Measurements from ENCODE around the gene EXOC3L4. TPM values are rescaled to one million over a fixed set of nuclear protein-coding genes. Genes with fewer than 3 reads are reported as not detected.
"Not testable (repeated sequence)": the region's sequence is repeated elsewhere in the genome, so short reads cannot be mapped to it uniquely, and the experiment has no call there.

The EXOC3L4 gene
- total RNA-seq, 3 donors from 2014 or later: not detected

GRCh38 chr14:103141117-103141796 lies 46.7 kb downstream of the EXOC3L4 start:
- ATAC-seq (peak in 1 of 2 donors; percentile 25), DNase-seq (no peak)
- H3K4me1 Mint-ChIP-seq (ENCODE audit: low read depth): peaks cover 2% of the 10 kb centered on the region
- H3K4me3 Mint-ChIP-seq: no peak overlapping the region
- peaks cover 44% of the 10 kb centered on the region for H3K27me3 Mint-ChIP-seq (ENCODE audit: low read depth)
- no peaks in the 10 kb centered on the region for H3K36me3 Mint-ChIP-seq (ENCODE audit: insufficient read depth)
- H3K9me3 Mint-ChIP-seq: no peaks in the 10 kb centered on the region

- no peaks in the 10 kb centered on the region for H3K36me3 Mint-ChIP-seq (ENCODE audit: insufficient read depth)
- no peak overlapping the region for H3K4me3 Mint-ChIP-seq
- H3K27me3 Mint-ChIP-seq (ENCODE audit: low read depth): peaks cover 49% of the 10 kb centered on the region
- ATAC-seq (no peak), DNase-seq (no peak)
- H3K4me1 Mint-ChIP-seq (ENCODE audit: low read depth): peaks cover 2% of the 10 kb centered on the region
- H3K9me3 Mint-ChIP-seq: no peaks in the 10 kb centered on the region
Measured at GRCh38 chr14:103142026-103142425, 47.5 kb downstream of the EXOC3L4 start.

- Mint-ChIP-seq H3K4me1 (ENCODE audit: low read depth) (peaks cover 2% of the 10 kb centered on the region), H3K36me3 (ENCODE audit: insufficient read depth) (no peaks in the 10 kb centered on the region), H3K9me3 (no peaks in the 10 kb centered on the region), H3K4me3 (no peak overlapping the region), H3K27me3 (ENCODE audit: low read depth) (peaks cover 52% of the 10 kb centered on the region)
- DNase-seq: no peak
- ATAC-seq: no peak
Measured at GRCh38 chr14:103142721-103143302, 48.3 kb downstream of the EXOC3L4 start.

- no peaks in the 10 kb centered on the region for H3K9me3 Mint-ChIP-seq
- no peak for DNase-seq
- H3K27me3 Mint-ChIP-seq (ENCODE audit: low read depth): peaks cover 55% of the 10 kb centered on the region
- H3K4me1 Mint-ChIP-seq (ENCODE audit: low read depth): peaks cover 2% of the 10 kb centered on the region
- H3K36me3 Mint-ChIP-seq (ENCODE audit: insufficient read depth): no peaks in the 10 kb centered on the region
- no peak overlapping the region for H3K4me3 Mint-ChIP-seq
- no peak for ATAC-seq
Measured at GRCh38 chr14:103143506-103143905, 49.0 kb downstream of the EXOC3L4 start.

- no peaks in the 10 kb centered on the region for H3K36me3 Mint-ChIP-seq (ENCODE audit: insufficient read depth)
- peaks cover 57% of the 10 kb centered on the region for H3K27me3 Mint-ChIP-seq (ENCODE audit: low read depth)
- H3K9me3 Mint-ChIP-seq: no peaks in the 10 kb centered on the region
Measured at GRCh38 chr14:103144085-103144484, 49.6 kb downstream of the EXOC3L4 start.

GRCh38 chr14:103146141-103146709 lies 51.7 kb downstream of the EXOC3L4 start:
- Mint-ChIP-seq H3K9me3 (no peaks in the 10 kb centered on the region), H3K27me3 (ENCODE audit: low read depth) (peaks cover 44% of the 10 kb centered on the region), H3K4me1 (ENCODE audit: low read depth) (peaks cover 2% of the 10 kb centered on the region), H3K4me3 (no peak overlapping the region), H3K36me3 (ENCODE audit: insufficient read depth) (no peaks in the 10 kb centered on the region)
- no peak for ATAC-seq
- no peak for DNase-seq

More at GRCh38 chr14:103144085-103144484, 49.6 kb downstream of the EXOC3L4 start:
- DNase-seq (no peak), ATAC-seq (no peak)
- peaks cover 2% of the 10 kb centered on the region for H3K4me1 Mint-ChIP-seq (ENCODE audit: low read depth)
- H3K4me3 Mint-ChIP-seq: no peak overlapping the region

- Mint-ChIP-seq H3K4me1 (ENCODE audit: low read depth) (no peaks in the 10 kb centered on the region), H3K36me3 (ENCODE audit: insufficient read depth) (no peaks in the 10 kb centered on the region), H3K4me3 (no peak overlapping the region), H3K9me3 (no peaks in the 10 kb centered on the region), H3K27me3 (ENCODE audit: low read depth) (peaks cover 24% of the 10 kb centered on the region)
- no peak for DNase-seq
- ATAC-seq: no peak
Measured at GRCh38 chr14:103149351-103150237, 55.1 kb downstream of the EXOC3L4 start.

GRCh38 chr14:103151270-103151945 lies 56.9 kb downstream of the EXOC3L4 start:
- Mint-ChIP-seq H3K4me3 (no peak overlapping the region), H3K4me1 (ENCODE audit: low read depth) (no peaks in the 10 kb centered on the region), H3K27me3 (ENCODE audit: low read depth) (peaks cover 18% of the 10 kb centered on the region), H3K9me3 (no peaks in the 10 kb centered on the region), H3K36me3 (ENCODE audit: insufficient read depth) (no peaks in the 10 kb centered on the region)
- DNase-seq: no peak
- no peak for ATAC-seq

- no peaks in the 10 kb centered on the region for H3K4me1 Mint-ChIP-seq (ENCODE audit: low read depth)
- no peaks in the 10 kb centered on the region for H3K9me3 Mint-ChIP-seq
- ATAC-seq (no peak), DNase-seq (no peak)
- no peaks in the 10 kb centered on the region for H3K36me3 Mint-ChIP-seq (ENCODE audit: insufficient read depth)
- peaks cover 5% of the 10 kb centered on the region for H3K27me3 Mint-ChIP-seq (ENCODE audit: low read depth)
- H3K4me3 Mint-ChIP-seq: no peak overlapping the region
Measured at GRCh38 chr14:103155010-103155409, 60.5 kb downstream of the EXOC3L4 start.

GRCh38 chr14:103155416-103155815 lies 60.9 kb downstream of the EXOC3L4 start:
- DNase-seq; ATAC-seq; H3K9me3 Mint-ChIP-seq; H3K4me1 Mint-ChIP-seq (ENCODE audit: low read depth); H3K36me3 Mint-ChIP-seq (ENCODE audit: insufficient read depth); H3K27me3 Mint-ChIP-seq (ENCODE audit: low read depth); H3K4me3 Mint-ChIP-seq: not testable (repeated sequence)

GRCh38 chr14:103155826-103156394 lies 61.4 kb downstream of the EXOC3L4 start:
- H3K36me3 Mint-ChIP-seq (ENCODE audit: insufficient read depth): no peaks in the 10 kb centered on the region
- DNase-seq (no peak), ATAC-seq (no peak)
- no peak overlapping the region for H3K4me3 Mint-ChIP-seq
- H3K9me3 Mint-ChIP-seq: no peaks in the 10 kb centered on the region
- peaks cover 2% of the 10 kb centered on the region for H3K4me1 Mint-ChIP-seq (ENCODE audit: low read depth)
- H3K27me3 Mint-ChIP-seq (ENCODE audit: low read depth): peaks cover 3% of the 10 kb centered on the region

GRCh38 chr14:103156651-103157378 lies 62.3 kb downstream of the EXOC3L4 start:
- ATAC-seq: no peak
- H3K36me3 Mint-ChIP-seq (ENCODE audit: insufficient read depth): no peaks in the 10 kb centered on the region
- peaks cover 3% of the 10 kb centered on the region for H3K4me1 Mint-ChIP-seq (ENCODE audit: low read depth)

GRCh38 chr14:103157969-103158368 lies 63.4 kb downstream of the EXOC3L4 start:
- no peak for ATAC-seq
- Mint-ChIP-seq H3K9me3 (no peaks in the 10 kb centered on the region), H3K4me3 (no peak overlapping the region), H3K27me3 (ENCODE audit: low read depth) (peaks cover 3% of the 10 kb centered on the region), H3K36me3 (ENCODE audit: insufficient read depth) (no peaks in the 10 kb centered on the region), H3K4me1 (ENCODE audit: low read depth) (peaks cover 3% of the 10 kb centered on the region)
- DNase-seq: no peak

More at GRCh38 chr14:103156651-103157378, 62.3 kb downstream of the EXOC3L4 start:
- no peak for DNase-seq
- no peak overlapping the region for H3K4me3 Mint-ChIP-seq
- H3K9me3 Mint-ChIP-seq: no peaks in the 10 kb centered on the region
- peaks cover 3% of the 10 kb centered on the region for H3K27me3 Mint-ChIP-seq (ENCODE audit: low read depth)

Data from activated T-cell treated with anti-CD3 and anti-CD28 coated beads, Interleukin-2, amount 50 U/mL, for 4 hours (primary cell).